Measurements from ENCODE around the gene SLC17A8. TPM values are rescaled to one million over a fixed set of nuclear protein-coding genes. Genes with fewer than 3 reads are reported as not detected.
"Not testable (repeated sequence)": the region's sequence is repeated elsewhere in the genome, so short reads cannot be mapped to it uniquely, and the experiment has no call there.

The SLC17A8 gene
- polyA plus RNA-seq, 1 experiment: not detected

- CTCF ChIA-PET: no interaction called here
- TF ChIP-seq CTCF (IDR thresholded peaks at IDR 0.05; ENCODE audit: insufficient read depth, low read depth, low read length): no peak
- POLR2A ChIA-PET: no interaction called here
Observed at GRCh38 chr12:100339071-100339470, 17.8 kb upstream of the SLC17A8 start.

GRCh38 chr12:100342897-100343296 lies 14.0 kb upstream of the SLC17A8 start:
- POLR2A ChIA-PET; H3K27me3 ChIP-seq (ENCODE audit: control insufficient read depth, insufficient read depth, low read length); DNase-seq (ENCODE audit: low read depth); CTCF ChIA-PET; H3K4me3 ChIP-seq (ENCODE audit: low read depth, low read length); H3K36me3 ChIP-seq (ENCODE audit: control insufficient read depth, insufficient read depth, low read length): not testable (repeated sequence)

More at GRCh38 chr12:100339071-100339470, 17.8 kb upstream of the SLC17A8 start:
- Histone ChIP-seq H3K27me3 (ENCODE audit: control insufficient read depth, insufficient read depth, low read length) (no peaks in the 10 kb centered on the region), H3K4me3 (ENCODE audit: low read depth, low read length) (no peak overlapping the region), H3K36me3 (ENCODE audit: control insufficient read depth, insufficient read depth, low read length) (peaks cover 4% of the 10 kb centered on the region)
- no peak for DNase-seq (ENCODE audit: low read depth)

GRCh38 chr12:100344351-100344750 lies 12.5 kb upstream of the SLC17A8 start:
- H3K4me3 ChIP-seq (ENCODE audit: low read depth, low read length); H3K27me3 ChIP-seq (ENCODE audit: control insufficient read depth, insufficient read depth, low read length); H3K36me3 ChIP-seq (ENCODE audit: control insufficient read depth, insufficient read depth, low read length); DNase-seq (ENCODE audit: low read depth); POLR2A ChIA-PET: not testable (repeated sequence)
- CTCF ChIA-PET: interaction anchor here (1.0 to 1.4 kb wide), 3 partner anchors 16 to 389 kb away, joined by 3 to 7 read pairs (median 4); no protein-coding TSS in a partner anchor

GRCh38 chr12:100345020-100345767 lies 11.7 kb upstream of the SLC17A8 start:
- Histone ChIP-seq H3K36me3 (ENCODE audit: control insufficient read depth, insufficient read depth, low read length) (no peaks in the 10 kb centered on the region), H3K4me3 (ENCODE audit: low read depth, low read length) (no peak overlapping the region), H3K27me3 (ENCODE audit: control insufficient read depth, insufficient read depth, low read length) (no peaks in the 10 kb centered on the region)
- no peak for DNase-seq (ENCODE audit: low read depth)
- POLR2A ChIA-PET: no interaction called here
- no peak for TF ChIP-seq CTCF (IDR thresholded peaks at IDR 0.05; ENCODE audit: insufficient read depth, low read depth, low read length)
- CTCF ChIA-PET: interaction anchor here (1.0 to 5.1 kb wide), 3 partner anchors 17 to 209 kb away, joined by 4 to 31 read pairs (median 7); no protein-coding TSS in a partner anchor

- ChIA-PET CTCF (interaction anchor here (5.1 kb wide), 1 partner anchor 207 kb away, joined by 31 read pairs; no protein-coding TSS in a partner anchor), POLR2A (no interaction called here)
- Histone ChIP-seq H3K36me3 (ENCODE audit: control insufficient read depth, insufficient read depth, low read length) (no peaks in the 10 kb centered on the region), H3K27me3 (ENCODE audit: control insufficient read depth, insufficient read depth, low read length) (no peaks in the 10 kb centered on the region), H3K4me3 (ENCODE audit: low read depth, low read length) (no peak overlapping the region)
- no peak for TF ChIP-seq CTCF (IDR thresholded peaks at IDR 0.05; ENCODE audit: insufficient read depth, low read depth, low read length)
- DNase-seq (ENCODE audit: low read depth): no peak
Observed at GRCh38 chr12:100346660-100347059, 10.2 kb upstream of the SLC17A8 start.

- Histone ChIP-seq H3K4me3 (ENCODE audit: low read depth, low read length) (no peak overlapping the region), H3K27me3 (ENCODE audit: control insufficient read depth, insufficient read depth, low read length) (no peaks in the 10 kb centered on the region; the same call in none of the 2 replicates), H3K36me3 (ENCODE audit: control insufficient read depth, insufficient read depth, low read length) (no peaks in the 10 kb centered on the region)
- DNase-seq (ENCODE audit: low read depth): no peak
- CTCF ChIA-PET: interaction anchor here (0.9 to 5.1 kb wide), 13 partner anchors 8 to 389 kb away, joined by 3 to 31 read pairs (median 5); partner anchors contain the start of gene SLC17A8
- peak; percentile 28; the same call in 1 of the 2 replicates for TF ChIP-seq CTCF (IDR thresholded peaks at IDR 0.05; ENCODE audit: insufficient read depth, low read depth, low read length)
- POLR2A ChIA-PET: no interaction called here
Observed at GRCh38 chr12:100348657-100349454, 8.0 kb upstream of the SLC17A8 start.
